ENCODE results near the gene SNX1.

SNX1 gene

GRCh38 chr15:64162869-64163658 is 67.3 kb downstream of the SNX1 start, which contains the start of gene PPIB (continued):
- TF ChIP-seq BCL6B (tag by site-specific recombination; IDR thresholded peaks at IDR 0.05) (no peak), ZBTB8A (tag by site-specific recombination; IDR thresholded peaks at IDR 0.05) (peak; percentile 100), INSM2 (tag by site-specific recombination; IDR thresholded peaks at IDR 0.05) (no peak), ZNF76 (tag by site-specific recombination; IDR thresholded peaks at IDR 0.05; ENCODE audit: borderline replicate concordance, low read depth) (peak; percentile 84; the same call in 1 of the 2 replicates), ZNF18 (tag by site-specific recombination; IDR thresholded peaks at IDR 0.05) (no peak), WT1 (tag by site-specific recombination; IDR thresholded peaks at IDR 0.05) (no peak), ZBTB10 (tag by site-specific recombination; IDR thresholded peaks at IDR 0.05) (no peak), ZBTB11 (tag by site-specific recombination; conservative IDR thresholded peaks at IDR 0.05; ENCODE audit: low read depth) (peak; percentile 92), ZNF350 (tag by site-specific recombination; IDR thresholded peaks at IDR 0.05) (no peak), ZNF792 (tag by site-specific recombination; IDR thresholded peaks at IDR 0.05) (no peak), ZNF580 (tag by site-specific recombination; IDR thresholded peaks at IDR 0.05) (no peak), ZNF398 (tag by site-specific recombination; IDR thresholded peaks at IDR 0.05) (peak; percentile 52; the same call in 1 of the 2 replicates), ZNF530 (tag by site-specific recombination; IDR thresholded peaks at IDR 0.05; ENCODE audit: low read depth) (no peak), KLF8 (tag by site-specific recombination; IDR thresholded peaks at IDR 0.05) (peak; percentile 64; the same call in 1 of the 2 replicates), PATZ1 (tag by site-specific recombination; IDR thresholded peaks at IDR 0.05) (peak; percentile 46; the same call in 1 of the 2 replicates), ZNF704 (tag by site-specific recombination; IDR thresholded peaks at IDR 0.05) (no peak), ZNF169 (tag by site-specific recombination; IDR thresholded peaks at IDR 0.05) (no peak), OVOL3 (tag by site-specific recombination; IDR thresholded peaks at IDR 0.05) (no peak), ZNF266 (tag by site-specific recombination; IDR thresholded peaks at IDR 0.05; ENCODE audit: low read depth) (no peak)

All from HEK293 (cell line).